Right lobe of liver (tissue), 6 donors: ENCODE data around the gene REEP6. TPM values are rescaled to one million over a fixed set of nuclear protein-coding genes. Genes with fewer than 3 reads are reported as not detected.
"Not testable (repeated sequence)": the region's sequence is repeated elsewhere in the genome, so short reads cannot be mapped to it uniquely, and the experiment has no call there.

ENCODE experiments used
- ATAC-seq, 4 donors: fragments of 200-7000 bp; cut with Tn5 transposase; one replicate each; pipeline ENCODE4 v1.9.1; 2020; ENCODE audit warnings: mild to moderate bottlenecking in 4 of 4, moderate library complexity in 4 of 4
- DNase-seq, 3 donors: peaks; one replicate each; pipeline ENCODE4 v3.0.0-alpha.2; 2020
- H3K27ac ChIP-seq, 3 donors: fragments of 200-600 bp; one replicate each; pipeline ENCODE4 v1.8.0; 2022
- H3K27me3 ChIP-seq, 2 donors: fragments of 200-600 bp; one replicate each; pipeline ENCODE4 v1.8.0; 2022
- H3K36me3 ChIP-seq, 4 donors: fragments of 200-600 bp; sonication (generic) in 1 of 4; one replicate each; pipeline versions ENCODE4 v1.5.1 to v1.8.0; 2017 to 2022; ENCODE audit warnings: control low read depth in 1 of 4
- H3K4me1 ChIP-seq, 4 donors: fragments of 200-600 bp; sonication (generic) in 1 of 4; one replicate each; pipeline versions ENCODE4 v1.5.1 to v1.8.0; 2017 to 2022; ENCODE audit warnings: control low read depth in 1 of 4
- H3K4me3 ChIP-seq, 3 donors: fragments of 200-600 bp; one replicate each; pipeline ENCODE4 v1.8.0; 2022
- H3K9me3 ChIP-seq, 4 donors: fragments of 200-600 bp; sonication (generic) in 1 of 4; one replicate each; pipeline versions ENCODE4 v1.5.1 to v1.8.0; 2017 to 2022; ENCODE audit warnings: control low read depth in 1 of 4
- POLR2A ChIP-seq: fragments of 450-650 bp; IDR thresholded peaks from one replicate; pipeline ENCODE4 v1.6.1; 2017; ENCODE audit warnings: antibody characterized with exemption, mild to moderate bottlenecking
- WGBS: methylation state at CpG from one replicate; pipeline ENCODE4 v1.1.6; 2018; ENCODE audit warnings: low coverage, low lambda C conversion rate; ENCODE audit not compliant: insufficient coverage; ENCODE audit errors: missing lambda C conversion rate; 5-methylcytosine and 5-hydroxymethylcytosine counted together
- intact Hi-C, 2 donors: fragments of 100-400 bp; cut with DNase I; formaldehyde crosslinking; loops; one replicate each; pipeline versions ENCODE4 v1.11.2 to v1.14.1; 2022
- total RNA-seq, 6 experiments: library from RNA; depleted of rRNA in 2 of 6; stranded (reverse); fragments of >200 nt in 2 of 6; fragmentation: NEBNext Ultra II Directional in 3 of 6; extraction: Animal tissue kit (Norgen Biotek cat#: 25700) in 3 of 6; gene quantifications; one replicate each; pipeline versions ENCODE4 v1.1.0 to v1.2.4, GENCODE V29; 2016 to 2023
- TF ChIP-seq, protein P1 (sequence below), 4 donors: fragments of 200-600 bp in 3 of 4; fragments of 450-650 bp in 1 of 4; IDR thresholded peaks; one replicate each; pipeline versions ENCODE4 v1.5.1 to v1.8.0; 2016 to 2022; ENCODE audit warnings: antibody characterized with exemption in 4 of 4, mild to moderate bottlenecking in 2 of 4
- donor health status: DM: no; HTN: yes; CAD: no.
- donor health status: DM: no; HTN: no; CAD: no.
- donor health status: DM: no; HTN: no; CAD: no.
- donor health status: DM: no; HTN: yes; CAD: no.
- donor health status: DM: no; HTN: yes; CAD: no.

REEP6 gene
- total RNA-seq, 6 experiments from 2014 or later, result 113 to 218 (median 177) TPM

DNA sequence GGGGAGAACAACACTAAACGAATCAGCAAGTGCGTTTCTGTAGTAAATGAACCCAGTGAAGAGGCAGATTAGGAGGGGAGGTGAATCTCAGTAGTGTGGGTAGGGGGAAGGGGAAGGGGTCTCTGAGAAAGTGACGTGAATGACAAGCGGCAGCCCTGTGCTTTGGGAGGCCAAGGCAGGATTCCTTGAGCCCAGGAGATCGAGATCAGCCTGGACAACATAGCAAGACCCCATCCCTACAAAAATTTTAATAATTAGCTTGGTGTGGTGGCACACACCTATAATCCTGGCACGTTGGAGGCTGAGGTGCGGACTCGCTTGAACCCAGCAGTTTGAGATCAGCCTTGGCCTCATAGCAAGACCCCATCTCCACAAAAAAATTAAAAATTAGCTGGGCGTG, 41.0 kb downstream of the REEP6 start:
- H3K9me3 ChIP-seq, result no peaks in the 10 kb centered on the region
- no peak for TF ChIP-seq POLR2A
- TF ChIP-seq, protein P1, sequence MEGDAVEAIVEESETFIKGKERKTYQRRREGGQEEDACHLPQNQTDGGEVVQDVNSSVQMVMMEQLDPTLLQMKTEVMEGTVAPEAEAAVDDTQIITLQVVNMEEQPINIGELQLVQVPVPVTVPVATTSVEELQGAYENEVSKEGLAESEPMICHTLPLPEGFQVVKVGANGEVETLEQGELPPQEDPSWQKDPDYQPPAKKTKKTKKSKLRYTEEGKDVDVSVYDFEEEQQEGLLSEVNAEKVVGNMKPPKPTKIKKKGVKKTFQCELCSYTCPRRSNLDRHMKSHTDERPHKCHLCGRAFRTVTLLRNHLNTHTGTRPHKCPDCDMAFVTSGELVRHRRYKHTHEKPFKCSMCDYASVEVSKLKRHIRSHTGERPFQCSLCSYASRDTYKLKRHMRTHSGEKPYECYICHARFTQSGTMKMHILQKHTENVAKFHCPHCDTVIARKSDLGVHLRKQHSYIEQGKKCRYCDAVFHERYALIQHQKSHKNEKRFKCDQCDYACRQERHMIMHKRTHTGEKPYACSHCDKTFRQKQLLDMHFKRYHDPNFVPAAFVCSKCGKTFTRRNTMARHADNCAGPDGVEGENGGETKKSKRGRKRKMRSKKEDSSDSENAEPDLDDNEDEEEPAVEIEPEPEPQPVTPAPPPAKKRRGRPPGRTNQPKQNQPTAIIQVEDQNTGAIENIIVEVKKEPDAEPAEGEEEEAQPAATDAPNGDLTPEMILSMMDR (IDR thresholded peaks at IDR 0.05), result no peak
- no peaks in the 10 kb centered on the region for H3K4me1 ChIP-seq
- H3K27ac ChIP-seq, result no peak overlapping the region
- WGBS, result 84% methylated on average over 9 of the region's 9 CpGs
- ATAC-seq (no peak), DNase-seq (no peak)
- H3K4me3 ChIP-seq, result no peak overlapping the region
- no peaks in the 10 kb centered on the region for H3K27me3 ChIP-seq
- no peaks in the 10 kb centered on the region for H3K36me3 ChIP-seq
- intact Hi-C loops, result no loop called here

DNA sequence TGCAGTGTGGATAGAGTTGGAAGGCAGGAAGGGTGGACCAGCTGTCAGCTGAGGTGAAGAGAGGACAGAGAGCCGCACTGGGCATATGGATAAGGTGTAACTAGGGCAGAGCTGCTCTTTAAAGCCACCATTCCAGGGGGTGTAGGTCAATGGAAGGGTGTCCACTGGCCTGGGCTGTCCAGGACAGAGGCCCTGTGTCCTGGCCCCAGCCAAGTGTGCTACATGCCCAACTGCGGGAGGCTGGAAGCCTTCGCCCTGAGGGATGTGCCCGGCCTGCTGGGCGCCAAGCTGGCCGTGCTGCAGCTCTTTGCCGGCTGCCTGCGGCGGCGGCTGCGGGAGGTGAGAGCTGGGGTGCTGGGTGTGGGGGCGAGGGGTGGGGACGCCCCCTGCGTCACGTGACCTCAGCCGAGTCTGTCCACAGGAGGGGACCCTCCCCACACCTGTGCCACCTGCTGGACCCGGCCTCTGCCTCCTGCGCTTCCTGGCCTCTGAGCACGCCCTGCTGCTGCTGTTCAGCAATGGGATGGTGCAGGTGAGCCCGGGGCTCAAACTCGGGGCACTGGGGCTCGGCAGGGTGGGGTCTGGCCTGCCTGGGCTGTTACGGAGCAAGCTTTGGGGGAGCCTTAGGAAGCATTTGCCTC, 42.6 kb downstream of the REEP6 start:
- H3K27me3 ChIP-seq, result no peaks in the 10 kb centered on the region
- intact Hi-C loops, result no loop called here
- no peaks in the 10 kb centered on the region for H3K36me3 ChIP-seq
- no peak overlapping the region for H3K27ac ChIP-seq
- no peak for TF ChIP-seq POLR2A
- TF ChIP-seq, protein P1 (IDR thresholded peaks at IDR 0.05), result no peak
- ATAC-seq (peak in 1 of 4 donors; percentile 18), DNase-seq (no peak)
- no peak overlapping the region for H3K4me3 ChIP-seq
- H3K9me3 ChIP-seq, result no peaks in the 10 kb centered on the region
- H3K4me1 ChIP-seq, result no peaks in the 10 kb centered on the region
- no CpG with 5 or more reads among the region's 23 CpGs for WGBS

DNA sequence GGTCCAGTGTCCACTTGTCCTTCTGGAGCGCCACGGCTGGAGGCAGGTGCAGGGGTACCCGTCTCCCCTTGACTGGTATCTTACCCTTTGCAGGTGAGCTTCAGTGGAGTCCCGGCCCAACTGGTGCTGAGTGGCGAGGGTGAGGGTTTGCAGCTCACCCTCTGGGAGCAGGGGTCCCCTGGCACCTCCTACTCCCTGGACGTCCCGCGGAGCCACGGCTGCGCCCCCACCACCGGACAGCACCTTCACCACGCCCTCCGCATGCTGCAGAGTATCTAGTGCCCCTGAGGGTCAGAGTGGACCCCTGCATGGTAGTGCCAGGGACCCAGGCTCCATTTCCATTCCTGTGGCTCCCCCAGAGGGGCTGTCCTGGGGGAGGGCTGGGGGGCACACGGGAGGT, 44.0 kb downstream of the REEP6 start:
- ATAC-seq (no peak), DNase-seq (no peak)
- no peaks in the 10 kb centered on the region for H3K4me1 ChIP-seq
- H3K36me3 ChIP-seq, result no peaks in the 10 kb centered on the region
- WGBS, result 100% methylated on average over 2 of the region's 14 CpGs
- intact Hi-C loops, result no loop called here
- H3K4me3 ChIP-seq, result no peak overlapping the region
- H3K27ac ChIP-seq, result no peak overlapping the region
- H3K9me3 ChIP-seq, result no peaks in the 10 kb centered on the region
- no peak for TF ChIP-seq POLR2A
- TF ChIP-seq, protein P1 (IDR thresholded peaks at IDR 0.05), result no peak
- H3K27me3 ChIP-seq, result no peaks in the 10 kb centered on the region

DNA sequence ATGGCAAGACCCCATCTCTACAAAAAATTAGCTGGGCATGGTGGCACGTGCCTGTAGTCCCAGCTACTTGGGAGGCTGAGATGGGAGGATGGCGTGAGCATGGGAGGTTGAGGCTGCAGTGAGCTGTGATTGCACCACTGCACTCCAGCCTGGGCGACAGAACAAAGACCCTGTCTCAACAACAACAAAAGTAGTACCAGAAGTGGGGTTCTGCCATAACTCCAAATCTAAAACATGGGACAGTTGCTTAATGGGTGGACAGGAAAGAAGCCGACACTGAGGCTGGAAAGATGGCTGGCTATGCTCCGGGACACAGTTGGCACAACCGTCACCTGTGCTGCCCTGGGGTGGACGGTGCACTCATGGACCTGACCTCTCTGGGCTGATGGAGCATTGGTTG, 44.7 kb downstream of the REEP6 start:
- WGBS, result 100% methylated on average over 1 of the region's 7 CpGs
- DNase-seq, H3K4me1 ChIP-seq, H3K4me3 ChIP-seq, H3K36me3 ChIP-seq, intact Hi-C loops, H3K9me3 ChIP-seq, H3K27ac ChIP-seq, ATAC-seq, H3K27me3 ChIP-seq: not testable (repeated sequence)

DNA sequence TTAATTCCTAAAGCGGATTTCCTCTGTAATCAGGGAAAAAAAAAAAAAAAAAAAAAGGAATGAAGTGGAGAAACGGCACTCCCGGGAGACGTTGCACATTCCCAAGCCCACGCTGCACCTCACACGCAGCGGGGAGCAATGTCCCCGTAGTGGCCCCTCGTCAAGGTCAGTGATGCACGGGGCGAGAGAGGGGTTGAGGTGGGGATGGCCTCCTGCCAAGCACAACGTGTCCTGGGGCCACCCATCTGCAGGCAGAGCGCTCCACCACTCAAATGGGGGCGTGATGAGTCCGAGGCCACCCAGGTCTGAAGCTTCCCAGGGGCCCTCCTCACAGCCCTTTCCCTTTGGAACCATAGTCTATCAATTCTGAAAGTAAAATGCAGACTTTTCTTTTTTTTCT, 48.0 kb downstream of the REEP6 start:
- 50% methylated on average over 8 of the region's 15 CpGs for WGBS
- DNase-seq (no peak), ATAC-seq (no peak)
- no peaks in the 10 kb centered on the region for H3K36me3 ChIP-seq
- H3K4me1 ChIP-seq, result no peaks in the 10 kb centered on the region
- intact Hi-C loops, result no loop called here
- no peak for TF ChIP-seq POLR2A
- TF ChIP-seq, protein P1 (IDR thresholded peaks at IDR 0.05), result no peak
- no peaks in the 10 kb centered on the region for H3K27me3 ChIP-seq
- H3K4me3 ChIP-seq, result no peak overlapping the region
- no peak overlapping the region for H3K27ac ChIP-seq
- no peaks in the 10 kb centered on the region for H3K9me3 ChIP-seq

DNA sequence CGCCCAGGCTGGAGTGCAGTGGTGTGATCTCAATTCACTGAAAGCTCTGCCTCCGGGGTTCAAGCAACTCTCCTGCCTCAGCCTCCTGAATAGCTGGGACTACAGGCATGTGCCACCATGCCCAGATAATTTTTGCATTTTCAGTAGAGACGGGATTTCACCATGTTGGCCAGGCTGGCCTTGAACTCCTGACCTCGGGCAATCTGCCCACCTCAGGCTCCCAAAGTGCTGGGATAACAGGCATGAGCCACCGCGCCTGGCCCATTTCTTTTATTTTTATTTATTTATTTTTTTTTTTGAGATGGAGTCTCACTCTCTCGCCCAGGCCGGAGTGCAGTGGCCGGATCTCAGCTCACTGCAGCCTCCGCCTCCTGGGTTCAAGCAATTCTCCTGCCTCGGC, 48.8 kb downstream of the REEP6 start:
- not testable (repeated sequence) for DNase-seq, H3K36me3 ChIP-seq, H3K4me3 ChIP-seq, H3K9me3 ChIP-seq, ATAC-seq, H3K27ac ChIP-seq, H3K27me3 ChIP-seq, H3K4me1 ChIP-seq
- intact Hi-C loops, result loop anchor here in 1 of 2 donors (10.0 kb wide), 1 partner anchor 225 kb away; no protein-coding TSS in a partner anchor
- WGBS, result 59% methylated on average over 9 of the region's 11 CpGs
